Stimulated activated naive CD8-positive, alpha-beta T cell treated with anti-CD3 and anti-CD28 coated beads, Interleukin-15, Interleukin-2, amounts not matched to agents 100 ng/mL and 50 ng/mL, for 24 hours (primary cell): ENCODE data around the gene ZFYVE1.
"Not testable (repeated sequence)": the region's sequence is repeated elsewhere in the genome, so short reads cannot be mapped to it uniquely, and the experiment has no call there.

ENCODE experiments used
- H3K27ac Mint-ChIP-seq: one replicate; pipeline ENCODE4 v1.8.0; 2021; ENCODE audit warnings: mild to moderate bottlenecking, mixed read lengths
- H3K27me3 Mint-ChIP-seq: one replicate; pipeline ENCODE4 v1.8.0; 2021; ENCODE audit warnings: mixed read lengths
- H3K36me3 Mint-ChIP-seq: one replicate; pipeline ENCODE4 v1.8.0; 2021; ENCODE audit warnings: low read depth, mixed read lengths
- H3K4me1 Mint-ChIP-seq: one replicate; pipeline ENCODE4 v1.8.0; 2021; ENCODE audit warnings: low read depth, mixed read lengths
- H3K4me3 Mint-ChIP-seq: one replicate; pipeline ENCODE4 v1.8.0; 2021; ENCODE audit warnings: mild to moderate bottlenecking, mixed read lengths
- H3K9me3 Mint-ChIP-seq: one replicate; pipeline ENCODE4 v1.8.0; 2021; ENCODE audit warnings: mixed read lengths

Gene ZFYVE1

GRCh38 chr14:72980863-72981262, 46.0 kb downstream of the ZFYVE1 start:
- no peaks in the 10 kb centered on the region for H3K9me3 Mint-ChIP-seq
- H3K4me1 Mint-ChIP-seq, result no peaks in the 10 kb centered on the region
- no peak overlapping the region for H3K27ac Mint-ChIP-seq
- no peaks in the 10 kb centered on the region for H3K27me3 Mint-ChIP-seq
- H3K36me3 Mint-ChIP-seq, result peaks cover 34% of the 10 kb centered on the region
- no peak overlapping the region for H3K4me3 Mint-ChIP-seq

GRCh38 chr14:72978856-72979255, 48.0 kb downstream of the ZFYVE1 start:
- peaks cover 30% of the 10 kb centered on the region for H3K36me3 Mint-ChIP-seq
- no peaks in the 10 kb centered on the region for H3K4me1 Mint-ChIP-seq
- no peak overlapping the region for H3K4me3 Mint-ChIP-seq
- no peaks in the 10 kb centered on the region for H3K27me3 Mint-ChIP-seq
- H3K27ac Mint-ChIP-seq, result no peak overlapping the region
- H3K9me3 Mint-ChIP-seq, result no peaks in the 10 kb centered on the region

DNA sequence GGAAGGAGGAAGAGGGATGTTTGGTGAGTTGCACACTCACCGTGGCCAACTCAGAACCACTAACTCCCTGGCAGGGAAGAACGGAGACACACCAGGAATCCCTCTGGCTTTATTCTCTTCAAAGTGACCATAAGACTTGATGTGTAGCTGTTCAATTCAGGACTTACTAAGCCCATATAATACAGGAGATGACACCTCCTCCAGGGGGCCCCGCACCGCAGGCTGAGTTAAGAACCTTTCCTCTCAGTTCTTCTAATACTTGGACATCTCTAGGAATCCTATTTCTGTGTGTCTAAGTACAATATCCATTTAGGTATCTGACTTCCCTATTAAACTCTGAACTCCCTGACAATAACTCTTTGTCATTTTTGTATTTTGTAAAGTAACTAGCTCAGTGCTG, 51.1 kb downstream of the ZFYVE1 start:
- H3K36me3 Mint-ChIP-seq, result peaks cover 27% of the 10 kb centered on the region
- H3K9me3 Mint-ChIP-seq, result no peaks in the 10 kb centered on the region
- H3K4me1 Mint-ChIP-seq, result no peaks in the 10 kb centered on the region
- H3K4me3 Mint-ChIP-seq, result no peak overlapping the region
- no peak overlapping the region for H3K27ac Mint-ChIP-seq
- H3K27me3 Mint-ChIP-seq, result no peaks in the 10 kb centered on the region

GRCh38 chr14:72974661-72975060, 52.2 kb downstream of the ZFYVE1 start:
- H3K36me3 Mint-ChIP-seq, result peaks cover 34% of the 10 kb centered on the region
- no peaks in the 10 kb centered on the region for H3K27me3 Mint-ChIP-seq
- H3K4me3 Mint-ChIP-seq, result no peak overlapping the region
- H3K27ac Mint-ChIP-seq, result no peak overlapping the region
- H3K9me3 Mint-ChIP-seq, result no peaks in the 10 kb centered on the region
- no peaks in the 10 kb centered on the region for H3K4me1 Mint-ChIP-seq

GRCh38 chr14:72970824-72971434, 56.0 kb downstream of the ZFYVE1 start:
- Mint-ChIP-seq H3K9me3 (no peaks in the 10 kb centered on the region), H3K4me1 (no peaks in the 10 kb centered on the region), H3K27ac (no peak overlapping the region), H3K4me3 (no peak overlapping the region), H3K36me3 (peaks cover 28% of the 10 kb centered on the region), H3K27me3 (no peaks in the 10 kb centered on the region)

DNA sequence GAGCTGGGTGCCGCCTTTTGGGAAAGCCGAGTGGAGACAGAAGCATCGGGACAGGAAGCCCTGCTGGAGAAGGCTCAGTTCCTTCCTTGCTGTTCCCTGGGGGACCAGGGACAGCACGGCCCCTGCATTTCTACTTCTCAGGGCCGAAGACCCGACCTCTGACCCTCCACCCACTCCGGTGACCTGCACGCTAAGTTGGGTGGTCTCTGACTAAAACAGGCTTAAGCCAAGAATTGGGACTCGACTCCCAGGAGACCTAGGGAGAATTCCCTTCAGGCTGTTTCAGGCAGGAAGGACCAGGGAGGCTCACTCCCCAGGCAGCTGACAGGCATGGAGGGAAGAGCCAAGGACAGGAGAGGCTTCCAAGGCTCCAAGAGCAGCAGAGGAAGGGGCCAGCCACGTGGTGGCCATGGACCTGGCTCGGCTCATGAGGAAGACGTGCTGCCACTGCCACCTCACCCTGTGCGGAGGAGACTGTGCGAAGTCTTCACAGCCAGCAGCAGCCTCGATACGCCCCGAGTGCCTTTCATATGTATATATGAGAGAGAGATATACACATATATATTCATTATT, 56.8 kb downstream of the ZFYVE1 start:
- H3K4me3 Mint-ChIP-seq, result no peak overlapping the region
- H3K36me3 Mint-ChIP-seq, result peaks cover 24% of the 10 kb centered on the region
- H3K9me3 Mint-ChIP-seq, result no peaks in the 10 kb centered on the region
- H3K4me1 Mint-ChIP-seq, result peaks cover 1% of the 10 kb centered on the region
- no peaks in the 10 kb centered on the region for H3K27me3 Mint-ChIP-seq
- no peak overlapping the region for H3K27ac Mint-ChIP-seq

DNA sequence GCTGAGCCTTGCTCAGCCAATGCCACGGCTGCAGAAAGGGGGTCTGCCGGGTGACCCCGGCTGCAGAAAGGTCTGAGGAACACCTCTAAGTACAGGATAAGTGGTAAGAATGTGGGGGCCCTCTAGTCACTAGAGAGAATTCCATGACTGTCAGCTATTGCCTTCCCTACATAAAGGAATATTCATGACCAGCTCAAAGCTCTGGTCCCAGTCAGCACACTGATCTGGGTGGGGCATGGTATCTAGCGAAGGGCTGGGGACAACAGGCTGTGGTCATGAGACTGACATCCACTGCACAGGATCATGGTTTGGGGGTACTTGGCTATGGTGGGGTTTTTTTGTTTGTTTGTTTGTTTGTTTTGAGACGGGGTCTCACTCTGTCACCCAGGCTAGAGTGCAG, 58.6 kb downstream of the ZFYVE1 start:
- H3K27ac Mint-ChIP-seq, result no peak overlapping the region
- no peaks in the 10 kb centered on the region for H3K27me3 Mint-ChIP-seq
- peaks cover 11% of the 10 kb centered on the region for H3K4me1 Mint-ChIP-seq

GRCh38 chr14:72966038-72966437, 60.9 kb downstream of the ZFYVE1 start:
- Mint-ChIP-seq H3K4me3 (no peak overlapping the region), H3K27me3 (no peaks in the 10 kb centered on the region), H3K27ac (no peak overlapping the region), H3K4me1 (peaks cover 18% of the 10 kb centered on the region), H3K9me3 (no peaks in the 10 kb centered on the region), H3K36me3 (peaks cover 34% of the 10 kb centered on the region)

More for the DNA sequence above, 58.6 kb downstream of the ZFYVE1 start:
- H3K4me3 Mint-ChIP-seq, result no peak overlapping the region
- H3K9me3 Mint-ChIP-seq, result no peaks in the 10 kb centered on the region
- peaks cover 20% of the 10 kb centered on the region for H3K36me3 Mint-ChIP-seq

- Mint-ChIP-seq H3K27me3 (no peaks in the 10 kb centered on the region), H3K27ac (peak overlapping the region; percentile 16), H3K9me3 (no peaks in the 10 kb centered on the region), H3K4me3 (no peak overlapping the region), H3K4me1 (peaks cover 18% of the 10 kb centered on the region), H3K36me3 (peaks cover 40% of the 10 kb centered on the region)
These were observed 61.7 kb downstream of the ZFYVE1 start for GRCh38 chr14:72965249-72965648.

- Mint-ChIP-seq H3K27me3 (no peaks in the 10 kb centered on the region), H3K36me3 (peaks cover 40% of the 10 kb centered on the region), H3K27ac (peak overlapping the region; percentile 81), H3K9me3 (no peaks in the 10 kb centered on the region), H3K4me3 (no peak overlapping the region), H3K4me1 (peaks cover 18% of the 10 kb centered on the region)
These were observed 64.0 kb downstream of the ZFYVE1 start for GRCh38 chr14:72962829-72963312.

GRCh38 chr14:72962336-72962754, 64.6 kb downstream of the ZFYVE1 start:
- Mint-ChIP-seq H3K4me1 (peaks cover 18% of the 10 kb centered on the region), H3K36me3 (peaks cover 46% of the 10 kb centered on the region)
- H3K27me3 Mint-ChIP-seq, H3K27ac Mint-ChIP-seq, H3K9me3 Mint-ChIP-seq, H3K4me3 Mint-ChIP-seq: not testable (repeated sequence)

GRCh38 chr14:72961579-72962335, 65.1 kb downstream of the ZFYVE1 start:
- Mint-ChIP-seq H3K27ac (no peak overlapping the region), H3K4me3 (no peak overlapping the region), H3K36me3 (peaks cover 47% of the 10 kb centered on the region), H3K9me3 (no peaks in the 10 kb centered on the region), H3K27me3 (no peaks in the 10 kb centered on the region), H3K4me1 (peaks cover 18% of the 10 kb centered on the region)

DNA sequence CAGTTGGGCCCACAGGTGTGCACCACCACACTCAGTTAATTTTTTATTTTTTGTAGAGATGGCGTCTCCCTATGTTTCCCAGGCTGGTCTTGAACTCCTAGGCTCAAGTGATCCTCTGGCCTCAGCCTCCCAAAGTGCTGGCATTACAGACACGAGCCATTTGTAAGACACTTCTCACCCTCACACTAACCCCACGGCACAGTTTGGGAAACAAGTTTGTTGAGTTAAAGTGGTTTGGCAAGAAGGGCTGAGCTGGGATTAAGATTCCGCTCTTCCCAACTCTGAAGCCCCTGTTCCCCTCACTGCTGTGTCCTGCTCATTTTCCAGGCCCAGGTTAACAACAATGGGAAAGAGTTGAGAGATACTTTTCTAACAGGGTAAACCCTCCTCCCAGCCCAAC, 65.9 kb downstream of the ZFYVE1 start:
- H3K27me3 Mint-ChIP-seq, H3K9me3 Mint-ChIP-seq, H3K27ac Mint-ChIP-seq, H3K4me3 Mint-ChIP-seq: not testable (repeated sequence)
- Mint-ChIP-seq H3K36me3 (peaks cover 54% of the 10 kb centered on the region), H3K4me1 (peaks cover 18% of the 10 kb centered on the region)

- Mint-ChIP-seq H3K27ac (no peak overlapping the region), H3K4me1 (peaks cover 9% of the 10 kb centered on the region), H3K36me3 (peaks cover 60% of the 10 kb centered on the region), H3K27me3 (no peaks in the 10 kb centered on the region), H3K9me3 (no peaks in the 10 kb centered on the region), H3K4me3 (no peak overlapping the region)
These were observed 68.4 kb downstream of the ZFYVE1 start for GRCh38 chr14:72958548-72958947.

- Mint-ChIP-seq H3K27ac (no peak overlapping the region), H3K27me3 (no peaks in the 10 kb centered on the region), H3K4me1 (no peaks in the 10 kb centered on the region), H3K9me3 (no peaks in the 10 kb centered on the region), H3K36me3 (peaks cover 59% of the 10 kb centered on the region), H3K4me3 (no peak overlapping the region)
These were observed 69.7 kb downstream of the ZFYVE1 start for GRCh38 chr14:72957213-72957612.
